Stimulated activated naive B cell treated with anti-CD40 and anti-IgM and Interleukin-4, amounts not matched to agents 10 μg/mL and 1 μg/mL and 100 μg/mL, for 72 hours (primary cell): ENCODE measurements around the gene TSSK3.

Experiments used
- ATAC-seq, 2 donors: fragments of 150-1000 bp; cut with Tn5 transposase; replicated peaks; 2 replicates each; pipeline ENCODE4 v1.10.0; 2021; ENCODE audit warnings: moderate library complexity in 1 of 2
- DNase-seq: peaks from one replicate; pipeline ENCODE4 v3.0.0; 2021
- H3K27ac Mint-ChIP-seq: one replicate; pipeline ENCODE4 v1.8.0; 2022; ENCODE audit warnings: mild to moderate bottlenecking, mixed read lengths
- H3K27me3 Mint-ChIP-seq, 2 donors: one replicate each; pipeline ENCODE4 v1.8.0; 2022; ENCODE audit warnings: mixed read lengths in 2 of 2
- H3K36me3 Mint-ChIP-seq, 2 donors: one replicate each; pipeline ENCODE4 v1.8.0; 2022; ENCODE audit warnings: mixed read lengths in 2 of 2, mild to moderate bottlenecking in 1 of 2
- H3K4me1 Mint-ChIP-seq, 2 donors: one replicate each; pipeline ENCODE4 v1.8.0; 2022; ENCODE audit warnings: mixed read lengths in 2 of 2, mild to moderate bottlenecking in 1 of 2
- H3K4me3 Mint-ChIP-seq, 2 donors: one replicate each; pipeline ENCODE4 v1.8.0; 2022; ENCODE audit warnings: mild to moderate bottlenecking in 2 of 2, mixed read lengths in 2 of 2, moderate library complexity in 1 of 2
- H3K9me3 Mint-ChIP-seq, 2 donors: one replicate each; pipeline ENCODE4 v1.8.0; 2022; ENCODE audit warnings: mixed read lengths in 2 of 2, mild to moderate bottlenecking in 1 of 2

The TSSK3 gene, protein sequence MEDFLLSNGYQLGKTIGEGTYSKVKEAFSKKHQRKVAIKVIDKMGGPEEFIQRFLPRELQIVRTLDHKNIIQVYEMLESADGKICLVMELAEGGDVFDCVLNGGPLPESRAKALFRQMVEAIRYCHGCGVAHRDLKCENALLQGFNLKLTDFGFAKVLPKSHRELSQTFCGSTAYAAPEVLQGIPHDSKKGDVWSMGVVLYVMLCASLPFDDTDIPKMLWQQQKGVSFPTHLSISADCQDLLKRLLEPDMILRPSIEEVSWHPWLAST

DNA sequence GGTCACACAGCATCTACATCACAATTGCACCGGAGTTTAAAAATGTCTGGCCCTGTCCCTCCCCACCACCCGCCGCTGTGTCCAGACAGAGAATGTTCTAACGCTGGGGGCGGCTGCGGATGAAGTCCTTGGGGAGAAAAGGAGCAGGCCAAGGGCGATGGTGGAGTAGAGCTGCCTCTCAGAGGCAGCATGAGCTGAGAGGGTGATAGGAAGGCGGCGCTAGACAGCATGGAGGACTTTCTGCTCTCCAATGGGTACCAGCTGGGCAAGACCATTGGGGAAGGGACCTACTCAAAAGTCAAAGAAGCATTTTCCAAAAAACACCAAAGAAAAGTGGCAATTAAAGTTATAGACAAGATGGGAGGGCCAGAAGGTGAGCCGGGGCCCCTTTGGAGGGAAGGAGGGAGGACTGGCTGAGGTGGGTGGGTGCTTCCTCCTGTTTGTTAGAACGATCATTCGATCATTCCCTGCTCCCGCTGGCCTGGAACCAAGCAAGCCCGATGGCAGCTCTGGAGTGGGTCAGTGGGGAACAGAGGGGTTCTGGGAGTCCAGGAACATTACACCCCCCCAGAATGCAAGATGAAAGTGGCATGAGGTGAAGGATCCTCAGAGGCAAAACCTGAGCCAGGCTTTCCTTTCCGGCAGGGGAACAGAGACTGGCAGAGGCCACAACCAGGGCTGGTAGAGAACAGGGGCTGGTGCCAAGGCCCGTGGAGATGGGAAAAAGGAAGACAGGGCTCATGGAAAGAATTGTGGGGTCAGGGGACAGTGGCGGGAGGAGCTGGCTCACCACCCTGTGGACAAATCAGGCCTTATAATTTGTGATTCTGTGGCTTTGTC is at the start of gene TSSK3, which contains the start of gene FAM229A:
TSS of gene TSSK3 (plus strand) at position 66 of the 840 bp plus-strand sequence. CDS start at position 229, 163 bp downstream.
TSS of gene FAM229A (minus strand) at position 12 of the 840 bp plus-strand sequence. CDS start 394 bp downstream, outside the sequence.
- Mint-ChIP-seq H3K36me3 (peaks cover 20 to 44% of the 10 kb centered on the region in 2 donors), H3K4me1 (peaks cover 23 to 48% of the 10 kb centered on the region in 2 donors), H3K27ac (peak within 1 kb of the TSS; percentile 87), H3K9me3 (no peaks in the 10 kb centered on the region), H3K27me3 (peaks cover 0 to 5% of the 10 kb centered on the region in 2 donors), H3K4me3 (peak within 1 kb of the TSS; percentile 59 to 73)
- DNase-seq: no peak
- ATAC-seq: no peak

DNA sequence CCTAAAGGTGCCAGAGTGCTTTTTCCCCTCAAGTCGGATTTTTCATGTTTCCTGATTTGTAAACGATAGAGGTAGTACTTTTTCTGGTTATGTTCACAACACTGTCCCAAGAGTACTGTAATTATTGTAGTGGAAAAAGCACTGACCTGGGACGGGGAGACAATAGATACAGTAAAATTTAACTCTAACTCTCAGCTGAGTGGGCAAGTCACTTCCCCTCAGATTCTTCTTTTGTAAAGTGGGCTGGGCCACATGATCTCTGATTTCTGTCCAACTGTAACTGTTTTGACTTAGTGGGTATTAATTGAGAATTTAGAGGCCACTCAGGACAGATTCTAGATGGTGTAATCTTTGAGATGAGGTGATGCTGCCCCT is 45.4 kb upstream of the TSSK3 start:
- H3K27me3 Mint-ChIP-seq: no peaks in the 10 kb centered on the region
- H3K36me3 Mint-ChIP-seq: peaks cover 34 to 47% of the 10 kb centered on the region in 2 donors
- peak overlapping the region; percentile 98 for H3K27ac Mint-ChIP-seq
- peaks cover 2 to 4% of the 10 kb centered on the region in 2 donors for H3K9me3 Mint-ChIP-seq
- peak overlapping the region; percentile 59 to 74 for H3K4me3 Mint-ChIP-seq
- DNase-seq (peak; percentile 46), ATAC-seq (peak; percentile 90)
- peaks cover 28 to 61% of the 10 kb centered on the region in 2 donors for H3K4me1 Mint-ChIP-seq

DNA sequence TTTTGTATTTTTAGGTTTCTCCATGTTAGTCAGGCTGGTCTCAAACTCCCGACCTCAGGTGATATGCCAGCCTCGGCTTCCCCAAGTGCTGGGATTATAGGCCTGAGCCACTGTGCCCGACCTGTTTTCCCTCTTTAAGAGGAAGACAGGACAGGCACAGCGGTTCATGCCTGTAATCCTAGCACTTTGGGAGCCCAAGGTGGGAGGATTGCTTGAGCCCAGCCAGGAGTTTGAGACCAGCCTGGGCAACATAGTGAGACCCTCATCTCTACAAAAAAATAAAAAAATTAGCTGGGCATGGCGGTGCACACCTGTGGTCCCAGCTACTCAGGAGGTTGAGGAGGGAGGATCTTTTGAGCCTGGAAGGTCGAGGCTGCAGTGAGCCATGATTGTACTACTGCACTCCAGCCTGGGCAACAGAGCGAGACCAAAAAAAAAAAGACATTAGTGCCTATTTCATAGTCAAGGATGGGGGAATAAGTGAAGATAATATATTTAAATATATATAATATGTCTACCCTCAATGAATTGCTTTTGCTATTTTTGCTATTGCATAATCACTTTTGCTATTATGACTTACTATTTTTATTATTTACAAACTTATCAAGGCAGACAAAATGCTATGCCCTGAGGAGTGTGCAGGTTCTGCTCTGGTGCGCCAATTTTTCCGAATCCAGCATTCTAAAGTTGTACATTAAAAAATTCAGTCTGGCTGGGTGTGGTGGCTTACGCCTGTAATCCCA is 44.0 kb upstream of the TSSK3 start:
- Mint-ChIP-seq H3K9me3 (peaks cover 2 to 4% of the 10 kb centered on the region in 2 donors), H3K27me3 (no peaks in the 10 kb centered on the region), H3K4me3 (peak overlapping the region in 1 of 2 donors; percentile 25), H3K36me3 (peaks cover 43 to 56% of the 10 kb centered on the region in 2 donors), H3K4me1 (peaks cover 35 to 67% of the 10 kb centered on the region in 2 donors), H3K27ac (peak overlapping the region; percentile 88)
- ATAC-seq (no peak), DNase-seq (no peak)

DNA sequence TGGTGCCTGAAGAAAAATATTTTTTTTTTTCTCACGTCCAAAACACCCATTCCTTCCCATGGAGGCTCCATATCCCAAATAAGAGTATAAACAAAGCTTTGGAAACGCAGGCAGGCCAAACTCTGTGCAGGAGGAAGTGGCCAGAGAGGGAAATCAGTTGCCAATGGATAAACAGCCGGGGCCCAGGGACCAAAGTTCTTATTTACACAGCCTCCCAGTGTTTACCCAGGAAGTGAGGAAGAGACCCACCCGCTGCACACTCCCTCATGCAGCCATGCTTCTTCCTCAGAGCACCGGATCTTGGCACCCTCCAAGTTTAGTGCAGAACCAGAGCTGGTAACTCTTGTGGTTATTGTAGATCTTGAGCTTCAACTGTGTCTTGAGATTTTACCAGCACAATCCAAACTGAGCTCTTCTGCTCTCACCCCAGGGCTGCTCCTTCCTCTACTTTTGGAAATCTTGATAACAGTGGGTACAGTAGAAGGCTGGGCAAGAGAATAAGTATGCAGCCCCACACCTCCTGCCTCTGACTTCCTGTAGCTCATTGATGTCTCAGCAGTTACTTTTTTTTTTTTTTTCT is 40.5 kb upstream of the TSSK3 start:
- H3K4me1 Mint-ChIP-seq: peaks cover 31 to 56% of the 10 kb centered on the region in 2 donors
- peak overlapping the region; percentile 88 for H3K27ac Mint-ChIP-seq
- H3K27me3 Mint-ChIP-seq: no peaks in the 10 kb centered on the region
- no peaks in the 10 kb centered on the region for H3K9me3 Mint-ChIP-seq
- H3K36me3 Mint-ChIP-seq: peaks cover 42 to 57% of the 10 kb centered on the region in 2 donors
- DNase-seq: no peak
- ATAC-seq: no peak
- peak overlapping the region; percentile 25 to 46 for H3K4me3 Mint-ChIP-seq

DNA sequence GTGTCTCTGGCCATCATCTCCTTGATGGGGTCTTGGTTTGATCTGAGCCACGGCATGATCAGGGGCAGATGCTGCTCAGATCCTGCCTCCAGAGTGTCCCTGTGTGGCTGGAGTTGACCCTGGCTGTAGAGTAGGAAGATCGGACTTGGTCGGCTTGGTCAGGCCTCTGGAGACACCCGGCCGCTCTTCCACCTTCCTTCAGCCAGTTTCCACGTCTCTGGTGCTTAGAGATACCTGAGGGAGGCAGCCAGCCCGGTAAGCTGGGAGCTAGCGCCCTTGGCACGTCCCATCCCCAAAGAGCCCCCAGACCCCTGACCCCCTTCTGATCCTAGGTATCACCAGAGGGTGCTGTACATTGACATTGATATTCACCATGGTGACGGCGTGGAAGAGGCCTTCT is 35.1 kb upstream of the TSSK3 start:
- Mint-ChIP-seq H3K27me3 (no peaks in the 10 kb centered on the region), H3K27ac (no peak overlapping the region), H3K4me1 (peaks cover 22 to 49% of the 10 kb centered on the region in 2 donors), H3K4me3 (no peak overlapping the region), H3K9me3 (no peaks in the 10 kb centered on the region), H3K36me3 (peaks cover 61 to 73% of the 10 kb centered on the region in 2 donors)
- ATAC-seq (no peak), DNase-seq (no peak)

DNA sequence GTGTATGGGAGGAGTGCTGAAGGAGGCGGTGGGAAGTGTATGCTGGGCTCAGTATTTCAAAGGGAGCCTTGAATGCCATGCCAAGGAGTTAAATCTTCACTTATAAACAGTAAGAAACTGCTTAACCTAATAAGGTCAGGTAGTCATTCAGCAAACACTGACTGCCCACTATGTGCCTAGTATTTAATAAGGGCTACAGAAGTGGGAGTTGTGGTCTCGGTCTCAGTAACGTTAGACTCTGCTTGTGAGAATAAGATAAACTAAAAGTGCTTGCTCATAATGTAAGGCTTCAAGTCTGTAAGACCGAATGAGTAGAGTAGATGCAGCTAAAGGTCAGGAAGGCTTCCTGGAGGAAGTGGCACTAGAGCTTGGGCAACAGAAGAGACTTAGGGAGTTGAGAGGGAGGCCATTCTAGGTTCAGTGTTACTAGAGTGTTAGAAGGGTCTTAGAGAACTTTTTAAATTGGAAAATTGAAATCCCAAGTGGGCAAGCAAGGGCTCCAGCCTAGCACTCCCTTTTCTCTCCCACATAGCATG is 32.3 kb upstream of the TSSK3 start:
- peaks cover 26 to 56% of the 10 kb centered on the region in 2 donors for H3K4me1 Mint-ChIP-seq
- DNase-seq (no peak), ATAC-seq (peak; percentile 23 to 41)
- no peaks in the 10 kb centered on the region for H3K9me3 Mint-ChIP-seq
- H3K27ac Mint-ChIP-seq: peak overlapping the region; percentile 65
- H3K36me3 Mint-ChIP-seq: peaks cover 52 to 76% of the 10 kb centered on the region in 2 donors
- H3K27me3 Mint-ChIP-seq: no peaks in the 10 kb centered on the region
- H3K4me3 Mint-ChIP-seq: no peak overlapping the region

DNA sequence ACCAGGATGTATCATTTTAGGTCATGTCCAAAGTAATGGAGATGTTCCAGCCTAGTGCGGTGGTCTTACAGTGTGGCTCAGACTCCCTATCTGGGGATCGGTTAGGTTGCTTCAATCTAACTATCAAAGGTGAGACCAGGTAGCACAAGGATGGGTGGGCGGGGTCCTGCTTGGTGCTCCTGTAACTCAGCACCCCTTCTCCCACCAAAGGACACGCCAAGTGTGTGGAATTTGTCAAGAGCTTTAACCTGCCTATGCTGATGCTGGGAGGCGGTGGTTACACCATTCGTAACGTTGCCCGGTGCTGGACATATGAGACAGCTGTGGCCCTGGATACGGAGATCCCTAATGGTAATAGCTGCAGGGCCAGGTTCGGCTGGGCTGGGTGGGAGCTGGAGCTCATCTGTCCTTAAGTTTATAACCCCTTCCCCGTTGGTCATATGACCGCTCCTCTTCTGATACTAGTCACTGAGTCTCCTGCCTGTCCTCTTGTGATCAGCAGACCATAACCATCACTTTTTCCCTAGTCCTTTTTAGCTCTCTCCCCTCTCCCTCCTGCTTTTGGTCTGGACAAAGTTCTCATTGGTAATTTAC is 31.7 kb upstream of the TSSK3 start:
- no peaks in the 10 kb centered on the region for H3K27me3 Mint-ChIP-seq
- no peaks in the 10 kb centered on the region for H3K9me3 Mint-ChIP-seq
- peaks cover 28 to 58% of the 10 kb centered on the region in 2 donors for H3K4me1 Mint-ChIP-seq
- ATAC-seq: no peak
- no peak for DNase-seq
- H3K4me3 Mint-ChIP-seq: no peak overlapping the region
- H3K36me3 Mint-ChIP-seq: peaks cover 46 to 71% of the 10 kb centered on the region in 2 donors
- no peak overlapping the region for H3K27ac Mint-ChIP-seq

DNA sequence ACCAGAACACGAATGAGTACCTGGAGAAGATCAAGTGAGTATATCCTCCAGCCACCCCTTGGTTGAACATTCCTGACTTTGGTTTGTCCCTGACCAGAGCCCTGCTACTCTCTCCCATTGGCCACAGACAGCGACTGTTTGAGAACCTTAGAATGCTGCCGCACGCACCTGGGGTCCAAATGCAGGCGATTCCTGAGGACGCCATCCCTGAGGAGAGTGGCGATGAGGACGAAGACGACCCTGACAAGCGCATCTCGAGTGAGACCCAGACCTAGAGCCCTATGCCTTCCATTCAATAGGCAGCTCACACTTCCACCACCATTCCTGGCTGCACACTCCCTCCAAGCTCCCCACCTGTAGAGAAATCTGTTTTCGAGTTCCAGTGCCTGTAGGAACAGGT is 30.8 kb upstream of the TSSK3 start:
- H3K27ac Mint-ChIP-seq: peak overlapping the region; percentile 39
- H3K4me1 Mint-ChIP-seq: peaks cover 28 to 61% of the 10 kb centered on the region in 2 donors
- no peak for ATAC-seq
- H3K9me3 Mint-ChIP-seq: no peaks in the 10 kb centered on the region
- no peak overlapping the region for H3K4me3 Mint-ChIP-seq
- no peak for DNase-seq
- H3K27me3 Mint-ChIP-seq: no peaks in the 10 kb centered on the region
- peaks cover 46 to 67% of the 10 kb centered on the region in 2 donors for H3K36me3 Mint-ChIP-seq

DNA sequence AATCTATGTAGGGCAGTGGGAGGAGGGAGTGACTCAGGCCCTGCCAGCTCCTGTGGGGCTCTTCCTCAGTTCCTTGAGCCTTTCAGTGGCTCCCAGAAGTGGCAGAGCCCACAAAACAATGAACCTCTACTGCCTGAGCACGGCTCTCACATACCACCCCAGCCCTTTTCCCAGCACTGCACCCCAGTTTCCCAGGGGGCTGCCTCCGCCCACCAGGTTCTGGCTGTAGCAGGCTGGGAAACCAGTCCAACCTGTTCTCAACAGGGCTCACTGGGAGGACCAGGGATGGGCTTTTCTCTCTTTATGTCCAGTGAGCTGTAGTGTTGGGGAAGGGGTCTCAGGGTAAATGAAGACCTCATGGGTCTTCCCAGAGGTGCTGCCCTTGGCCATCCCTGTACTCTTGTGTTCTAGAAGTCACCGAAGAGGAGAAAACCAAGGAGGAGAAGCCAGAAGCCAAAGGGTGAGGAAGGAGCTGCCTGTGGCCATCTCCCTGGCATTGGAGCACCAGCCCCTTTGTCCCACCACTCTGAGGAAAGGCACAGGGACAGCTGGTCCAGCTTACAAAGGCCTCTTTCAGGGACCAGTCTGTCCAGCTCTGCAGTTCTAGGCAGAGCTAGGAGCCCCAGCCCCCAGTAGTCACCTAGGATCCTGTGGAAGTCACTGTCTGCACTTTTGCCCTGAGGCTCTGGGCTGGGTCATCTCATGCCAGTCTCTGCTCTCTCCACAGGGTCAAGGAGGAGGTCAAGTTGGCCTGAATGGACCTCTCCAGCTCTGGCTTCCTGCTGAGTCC is 29.9 kb upstream of the TSSK3 start:
- Mint-ChIP-seq H3K27ac (peak overlapping the region; percentile 59), H3K4me1 (peaks cover 33 to 70% of the 10 kb centered on the region in 2 donors)
- ATAC-seq: no peak

DNA sequence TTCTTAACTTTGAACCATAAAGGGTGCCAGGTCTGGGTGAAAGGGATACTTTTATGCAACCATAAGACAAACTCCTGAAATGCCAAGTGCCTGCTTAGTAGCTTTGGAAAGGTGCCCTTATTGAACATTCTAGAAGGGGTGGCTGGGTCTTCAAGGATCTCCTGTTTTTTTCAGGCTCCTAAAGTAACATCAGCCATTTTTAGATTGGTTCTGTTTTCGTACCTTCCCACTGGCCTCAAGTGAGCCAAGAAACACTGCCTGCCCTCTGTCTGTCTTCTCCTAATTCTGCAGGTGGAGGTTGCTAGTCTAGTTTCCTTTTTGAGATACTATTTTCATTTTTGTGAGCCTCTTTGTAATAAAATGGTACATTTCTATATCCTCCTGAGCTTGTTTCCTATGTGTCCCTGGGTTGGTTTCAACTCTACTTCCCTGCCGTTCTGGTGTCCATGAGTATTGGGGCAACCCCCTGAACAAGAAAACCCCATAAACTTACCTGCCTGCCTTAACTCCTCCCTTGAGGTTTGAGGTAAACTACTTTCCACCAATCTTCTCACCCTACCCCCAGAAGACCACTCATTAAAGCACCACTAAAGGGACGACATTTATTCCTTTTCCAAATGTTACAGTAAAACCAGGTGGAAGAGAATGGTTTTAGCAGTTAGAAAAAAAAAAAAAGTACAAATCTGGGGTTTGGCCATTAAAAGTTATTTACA is 28.9 kb upstream of the TSSK3 start:
- Mint-ChIP-seq H3K4me3 (peak overlapping the region; percentile 88 to 93), H3K9me3 (no peaks in the 10 kb centered on the region), H3K27me3 (no peaks in the 10 kb centered on the region), H3K27ac (peak overlapping the region; percentile 88), H3K36me3 (peaks cover 35 to 57% of the 10 kb centered on the region in 2 donors), H3K4me1 (peaks cover 40 to 79% of the 10 kb centered on the region in 2 donors)
- no peak for DNase-seq
- ATAC-seq: no peak

More for the DNA sequence above, 29.9 kb upstream of the TSSK3 start:
- Mint-ChIP-seq H3K9me3 (no peaks in the 10 kb centered on the region), H3K4me3 (no peak overlapping the region), H3K27me3 (no peaks in the 10 kb centered on the region), H3K36me3 (peaks cover 40 to 61% of the 10 kb centered on the region in 2 donors)
- no peak for DNase-seq

DNA sequence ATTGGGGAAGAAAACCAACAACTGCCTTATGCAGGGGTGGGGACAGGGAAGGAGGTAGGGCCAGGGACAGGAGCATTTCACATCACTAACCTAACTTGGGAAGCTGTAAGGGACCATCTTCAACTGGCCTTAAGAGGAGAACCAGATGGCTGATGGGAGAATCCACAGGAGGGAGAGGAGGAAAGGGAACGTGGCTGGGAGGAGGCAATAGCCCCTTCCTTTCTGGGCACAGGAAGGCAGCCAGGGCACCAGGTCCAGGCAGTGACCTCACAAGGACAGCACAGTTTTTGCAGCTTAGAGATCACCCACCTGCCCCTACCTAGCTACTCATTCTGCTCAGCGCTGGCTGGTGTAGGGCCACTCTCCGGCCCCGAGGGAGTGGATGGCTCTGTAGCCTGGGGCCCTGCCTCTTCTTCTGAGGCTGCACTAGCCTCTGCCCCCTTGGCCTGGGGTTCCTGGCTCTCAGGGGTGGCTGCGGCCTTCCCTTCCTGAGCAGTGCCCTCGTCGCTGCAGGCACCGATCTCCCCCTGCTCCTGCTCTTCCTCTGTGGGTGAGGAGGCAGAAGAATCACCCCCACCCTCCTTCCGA is 28.0 kb upstream of the TSSK3 start:
- H3K9me3 Mint-ChIP-seq: no peaks in the 10 kb centered on the region
- peaks cover 46 to 83% of the 10 kb centered on the region in 2 donors for H3K4me1 Mint-ChIP-seq
- no peaks in the 10 kb centered on the region for H3K27me3 Mint-ChIP-seq
- ATAC-seq: no peak
- DNase-seq: no peak
- H3K27ac Mint-ChIP-seq: peak overlapping the region; percentile 92
- H3K36me3 Mint-ChIP-seq: peaks cover 28 to 50% of the 10 kb centered on the region in 2 donors
- H3K4me3 Mint-ChIP-seq: peak overlapping the region; percentile 88 to 93
